Measurements from ENCODE around the gene ERFL.

GRCh38 chr19:41936416-41936850 lies 8.2 kb upstream of the ERFL start:
- TF ChIP-seq CTCF (conservative IDR thresholded peaks at IDR 0.05; ENCODE audit: low read length) (no peak), EZH2phosphoT487 (IDR thresholded peaks at IDR 0.05; ENCODE audit: borderline replicate concordance, low read depth, low read length) (no peak)

Measured in OCI-LY7 (cell line).